GM18951 (cell line): ENCODE results near the gene HS1BP3.

ENCODE experiments used
- POLR2A ChIP-seq: IDR thresholded peaks from 4 replicates; pipeline ENCODE4 v1.6.1; 2011; ENCODE audit warnings: mild to moderate bottlenecking; ENCODE audit not compliant: insufficient read length, insufficient read depth; ENCODE audit errors: extremely low read depth
- in situ Hi-C: fragments of 300-500 bp; cut with MboI; formaldehyde crosslinking; loops from one replicate; pipeline ENCODE4 v1.12.0; 2022; ENCODE audit warnings: low sequenced_read_pairs, mixed read lengths, inconsistent platforms; ENCODE audit not compliant: unreplicated experiment

HS1BP3 gene

GRCh38 chr2:20680744-20681375, 30.0 kb upstream of the HS1BP3 start:
- TF ChIP-seq POLR2A = no peak
- in situ Hi-C loops = no loop called here

- TF ChIP-seq POLR2A = no peak
- in situ Hi-C loops = no loop called here
Measured at GRCh38 chr2:20678780-20679179, 27.9 kb upstream of the HS1BP3 start.

- in situ Hi-C loops = no loop called here
- no peak for TF ChIP-seq POLR2A
Measured at GRCh38 chr2:20678086-20678395, 27.1 kb upstream of the HS1BP3 start.

DNA sequence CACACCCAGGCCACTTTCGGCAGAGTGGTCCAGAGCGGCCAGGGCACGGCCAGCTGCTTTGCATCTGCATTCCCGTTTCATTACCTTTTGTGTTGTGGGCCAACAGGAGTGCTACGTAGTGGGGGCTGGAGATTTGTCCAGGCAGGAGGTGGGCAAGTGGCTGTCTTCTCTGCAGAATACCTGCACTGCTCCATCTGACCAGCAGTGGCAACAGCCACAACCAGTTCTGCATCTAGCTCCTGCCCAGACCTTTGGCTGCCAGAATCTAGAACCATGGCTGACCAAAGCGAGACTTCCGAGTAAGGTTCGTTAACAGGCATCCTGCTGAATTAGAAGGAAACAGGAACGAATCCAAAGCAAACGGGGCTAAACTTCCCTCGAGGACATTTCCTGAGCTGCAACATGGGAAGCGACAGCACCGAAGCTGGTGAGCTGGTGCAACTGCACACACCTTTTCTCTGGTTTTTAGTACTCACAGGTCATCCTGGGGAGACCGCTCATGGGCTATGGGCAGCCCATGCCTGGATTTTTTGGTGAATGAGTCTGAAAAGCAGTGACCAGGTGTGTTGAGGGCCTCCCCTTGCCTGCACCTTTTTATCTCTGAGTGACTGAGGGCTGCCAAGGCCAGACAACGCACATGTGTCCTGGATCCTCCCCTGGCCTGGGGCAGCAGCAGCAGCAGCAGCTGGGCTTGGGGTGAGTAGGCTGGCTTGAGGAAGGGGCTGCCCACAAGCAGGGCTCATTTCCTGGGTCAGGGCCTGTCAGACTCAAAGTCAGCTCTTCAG, 26.6 kb upstream of the HS1BP3 start:
- TF ChIP-seq POLR2A = no peak
- in situ Hi-C loops = no loop called here

GRCh38 chr2:20676353-20677215, 25.7 kb upstream of the HS1BP3 start:
- no peak for TF ChIP-seq POLR2A
- in situ Hi-C loops = no loop called here

- in situ Hi-C loops = no loop called here
- TF ChIP-seq POLR2A = no peak
Measured at GRCh38 chr2:20675701-20676352, 24.9 kb upstream of the HS1BP3 start.

DNA sequence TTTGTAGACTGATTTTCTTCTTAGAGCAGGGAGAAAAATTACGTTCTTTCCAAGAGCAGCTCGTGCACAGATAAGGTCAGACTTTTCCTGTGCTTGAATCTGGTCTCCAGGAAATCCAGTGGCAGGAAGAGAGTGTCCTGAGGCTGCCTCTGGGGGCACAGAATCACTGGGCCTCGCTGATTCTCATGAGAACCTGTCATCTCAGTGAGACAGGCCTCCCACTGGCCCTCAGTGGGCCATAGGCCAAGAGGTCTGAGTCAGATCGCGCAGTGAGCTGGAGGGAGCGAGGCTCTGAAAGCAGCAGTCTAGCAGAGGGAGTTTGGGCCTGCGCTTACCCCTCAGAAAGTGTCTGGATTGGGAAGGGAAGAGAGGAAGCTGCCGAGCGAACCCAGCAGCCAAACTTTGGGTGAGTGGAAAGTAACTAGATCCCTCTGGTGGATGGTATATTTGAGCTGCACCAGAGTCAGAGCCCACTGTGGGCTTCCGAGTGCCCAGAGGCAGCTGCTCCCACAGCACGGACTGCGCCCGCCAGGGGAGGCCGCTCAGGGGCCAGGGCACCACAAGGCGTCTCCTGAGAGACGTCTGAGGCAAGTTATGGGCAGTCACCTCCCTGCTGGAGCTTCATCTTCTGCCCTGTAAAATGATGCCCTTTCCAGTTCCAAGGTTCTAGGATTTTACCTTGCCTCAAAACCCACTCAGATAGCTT, 24.2 kb upstream of the HS1BP3 start:
- in situ Hi-C loops = no loop called here
- TF ChIP-seq POLR2A = no peak

DNA sequence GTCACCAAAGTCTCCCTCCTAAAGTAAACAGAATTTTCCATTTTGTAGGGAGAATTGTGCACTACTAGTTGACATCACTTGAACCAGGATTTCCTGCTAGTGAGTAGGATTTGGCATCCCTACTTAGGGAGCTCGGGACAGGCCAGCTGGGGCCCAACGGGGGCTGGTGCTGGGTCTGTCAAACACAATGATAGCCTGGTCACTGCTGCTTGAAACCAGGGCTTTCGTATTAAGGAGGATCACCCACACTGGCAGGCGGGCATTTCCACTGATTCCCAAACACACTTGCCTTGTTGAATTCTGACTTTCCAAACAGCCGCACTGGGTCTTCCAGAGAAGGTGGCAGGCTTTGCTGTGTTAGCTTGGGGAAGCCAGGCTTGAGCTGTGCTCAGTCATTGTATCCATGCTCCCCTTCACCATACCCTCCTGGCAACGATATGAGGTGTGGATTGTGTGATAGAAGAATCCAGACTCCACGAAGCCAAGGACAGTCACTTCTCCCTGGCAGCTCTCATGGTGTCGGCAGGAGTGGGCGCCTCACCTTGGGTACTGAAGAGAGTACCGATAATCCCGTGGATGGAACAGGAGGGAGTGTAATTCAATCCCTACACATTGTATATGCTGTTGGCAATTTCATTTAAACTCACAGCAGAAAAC, 23.5 kb upstream of the HS1BP3 start:
- no peak for TF ChIP-seq POLR2A
- in situ Hi-C loops = no loop called here

DNA sequence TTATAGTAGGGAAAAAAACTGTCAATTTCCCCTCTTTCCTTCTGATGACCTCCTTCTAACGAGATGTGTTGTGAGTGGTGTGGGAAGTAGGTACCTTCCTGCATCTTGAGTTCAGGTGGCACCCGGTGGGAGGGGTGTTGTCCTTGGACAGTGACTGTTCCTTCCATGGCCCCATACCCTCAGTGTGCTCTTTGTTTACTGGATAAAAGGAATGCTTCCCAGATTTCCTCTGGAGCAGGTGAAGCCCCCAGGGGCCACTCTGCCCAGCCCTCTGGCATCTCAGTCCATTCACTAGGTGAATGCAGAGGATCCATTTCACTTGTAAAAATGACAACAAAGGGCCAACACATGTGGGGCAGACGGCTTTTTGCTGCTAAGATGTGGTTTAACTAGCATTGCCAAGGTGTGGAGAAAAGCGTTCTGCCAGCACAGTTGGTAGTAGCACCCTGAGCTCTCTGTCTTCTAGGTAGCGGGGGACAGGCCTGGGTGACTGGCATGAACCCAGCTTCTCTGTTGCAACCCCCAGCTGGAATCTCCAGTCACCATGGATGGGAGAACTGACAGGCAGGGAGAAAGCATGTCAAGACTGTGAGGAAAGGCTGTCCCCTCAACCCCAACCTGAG, 22.9 kb upstream of the HS1BP3 start:
- TF ChIP-seq POLR2A = no peak
- in situ Hi-C loops = no loop called here

DNA sequence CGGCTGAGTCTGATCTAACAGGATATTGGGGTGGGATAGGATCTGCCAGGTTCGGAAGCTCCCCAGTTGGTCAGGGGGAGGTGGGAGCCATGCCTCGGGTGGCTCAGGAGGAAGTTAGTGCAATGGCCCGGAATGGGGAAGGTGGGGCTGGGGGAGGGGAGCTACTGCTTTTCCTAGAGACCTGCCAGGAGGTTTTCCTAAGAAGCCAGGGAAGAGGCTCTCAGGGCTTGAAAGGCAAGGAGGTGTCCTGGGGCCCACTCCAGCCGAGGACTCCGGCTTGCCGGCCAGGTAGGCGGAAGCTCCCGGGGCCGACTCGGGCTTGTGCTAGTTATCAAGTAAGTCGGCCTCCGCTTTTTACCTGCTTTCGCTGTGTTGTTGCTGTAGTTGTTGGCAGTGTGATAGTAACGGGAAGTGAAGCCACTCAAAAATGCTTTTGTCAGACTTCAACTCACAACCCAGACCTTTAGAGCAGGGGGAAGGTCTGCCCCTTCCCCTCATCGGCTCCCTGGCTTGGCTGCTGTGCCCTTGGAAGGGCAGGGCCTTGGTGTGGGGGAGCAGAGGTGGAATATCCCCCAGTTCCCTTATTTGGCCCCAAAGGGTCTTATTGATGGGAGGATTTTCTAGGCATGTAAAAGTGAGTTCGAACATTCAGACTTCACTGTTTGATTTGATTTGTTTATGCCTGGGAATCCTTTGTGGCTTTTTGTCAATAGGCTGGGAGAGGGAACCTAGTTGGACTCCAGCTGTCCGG, 21.5 kb upstream of the HS1BP3 start:
- in situ Hi-C loops = no loop called here

GRCh38 chr2:20671736-20672080, 20.8 kb upstream of the HS1BP3 start:
- in situ Hi-C loops = no loop called here
- TF ChIP-seq POLR2A = no peak

More for the DNA sequence above, 21.5 kb upstream of the HS1BP3 start:
- TF ChIP-seq POLR2A = no peak
